NCI-H748 (cell line): ENCODE measurements around the gene PIP5KL1.
"Not testable (repeated sequence)": the region's sequence is repeated elsewhere in the genome, so short reads cannot be mapped to it uniquely, and the experiment has no call there.

Source experiments
- DNase-seq: peaks from one replicate; lab custom pipeline; 2025; ENCODE audit not compliant: unreplicated experiment; lab: John Stamatoyannopoulos, UW

PIP5KL1 gene

GRCh38 chr9:127896395-127897192 is 34.0 kb downstream of the PIP5KL1 start:
- DNase-seq = no peak

- no peak for DNase-seq
These were observed 34.8 kb downstream of the PIP5KL1 start for GRCh38 chr9:127895811-127896210.

- no peak for DNase-seq
These were observed 37.2 kb downstream of the PIP5KL1 start for GRCh38 chr9:127893392-127893791.

- DNase-seq = no peak
These were observed 37.7 kb downstream of the PIP5KL1 start for GRCh38 chr9:127892831-127893230.

- no peak for DNase-seq
These were observed 40.5 kb downstream of the PIP5KL1 start for GRCh38 chr9:127890053-127890452.

- DNase-seq = no peak
These were observed 42.8 kb downstream of the PIP5KL1 start for GRCh38 chr9:127887792-127888191.

GRCh38 chr9:127886401-127886972 is 44.1 kb downstream of the PIP5KL1 start:
- no peak for DNase-seq

- no peak for DNase-seq
These were observed 44.9 kb downstream of the PIP5KL1 start for GRCh38 chr9:127885508-127886281.

GRCh38 chr9:127884976-127885490 is 45.5 kb downstream of the PIP5KL1 start:
- no peak for DNase-seq

GRCh38 chr9:127884427-127884911 is 46.1 kb downstream of the PIP5KL1 start:
- no peak for DNase-seq

GRCh38 chr9:127883959-127884358 is 46.6 kb downstream of the PIP5KL1 start:
- no peak for DNase-seq

- DNase-seq = not testable (repeated sequence)
These were observed 48.9 kb downstream of the PIP5KL1 start for GRCh38 chr9:127881715-127882114.

GRCh38 chr9:127880143-127880542 is 50.4 kb downstream of the PIP5KL1 start:
- DNase-seq = no peak

GRCh38 chr9:127878652-127879390 is 51.8 kb downstream of the PIP5KL1 start:
- DNase-seq = no peak

GRCh38 chr9:127878001-127878651 is 52.5 kb downstream of the PIP5KL1 start:
- DNase-seq = peak; percentile 29

- peak; percentile 78 for DNase-seq
These were observed 53.0 kb downstream of the PIP5KL1 start, which contains the start of gene AK1 for GRCh38 chr9:127877566-127877998. TSS of gene AK1 (minus strand) at chr9:127877675. CDS start at chr9:127874617, 3,058 bp downstream.

GRCh38 chr9:127876764-127877562 is 53.6 kb downstream of the PIP5KL1 start:
- peak; percentile 53 for DNase-seq

GRCh38 chr9:127876026-127876763 is 54.4 kb downstream of the PIP5KL1 start:
- DNase-seq = no peak
